ENCODE data around the gene SH3RF3. TPM values are rescaled to one million over a fixed set of nuclear protein-coding genes. Genes with fewer than 3 reads are reported as not detected.

Gene SH3RF3
- total RNA-seq, 1 experiment from 2014 or later: not detected

GRCh38 chr2:109512076-109512475 lies 383.1 kb downstream of the SH3RF3 start:
- CTCF ChIA-PET: no interaction called here
- no peak overlapping the region for H3K27ac ChIP-seq (ENCODE audit: low read depth, low read length)
- no peaks in the 10 kb centered on the region for H3K27me3 ChIP-seq (ENCODE audit: insufficient read depth, low read length)
- no peak overlapping the region for H3K4me2 ChIP-seq (ENCODE audit: low read length)
- no TSS peak for BruUV-seq (replicated peaks)
- no peaks in the 10 kb centered on the region for H4K20me1 ChIP-seq (ENCODE audit: insufficient read depth)
- intact Hi-C loops (cut with micrococcal nuclease): loop anchor here (5.0 kb wide), 1 partner anchor 655 kb away; no protein-coding TSS in a partner anchor
- no peaks in the 10 kb centered on the region for H3K79me2 ChIP-seq (ENCODE audit: insufficient read depth, low read length)
- H3K4me1 ChIP-seq (ENCODE audit: control insufficient read depth in 1 of 2, insufficient read depth in 2 of 2, low read length in 2 of 2): peaks cover 0 to 5% of the 10 kb centered on the region in 2 experiments; a peak in 1 of 4 replicates
- POLR2A ChIA-PET: no interaction called here
- no peak overlapping the region for H3K4me3 ChIP-seq (replicated peaks in 1 of 2; ENCODE audit: low read depth in 1 of 2, low read length in 2 of 2)
- RAD21 ChIA-PET (ENCODE audit: low non-redundant PET in 1 of 2, low total read pairs in 2 of 2, uncharacterized antibody in 2 of 2, unreplicated experiment in 2 of 2): no interaction called here
- TF ChIP-seq ZNF274 (IDR thresholded peaks at IDR 0.05; ENCODE audit: low read depth, low read length): no peak
- no peak for TF ChIP-seq SP1 (IDR thresholded peaks at IDR 0.05; ENCODE audit: low read depth)
- TF ChIP-seq MAX (IDR thresholded peaks at IDR 0.05): no peak
- TF ChIP-seq SIN3A (IDR thresholded peaks at IDR 0.05; ENCODE audit: low read depth): no peak
- TF ChIP-seq EZH2phosphoT487 (IDR thresholded peaks at IDR 0.05; ENCODE audit: borderline replicate concordance): no peak
- TF ChIP-seq SRF (IDR thresholded peaks at IDR 0.05; ENCODE audit: low read depth): no peak
- TF ChIP-seq ZFX (IDR thresholded peaks at IDR 0.05): no peak
- TF ChIP-seq CBX3 (IDR thresholded peaks at IDR 0.05; ENCODE audit: low read depth): no peak
- no peak for TF ChIP-seq RAD21 (IDR thresholded peaks at IDR 0.05; ENCODE audit: low read depth)
- TF ChIP-seq CTCF (IDR thresholded peaks at IDR 0.05 in 2 of 3, conservative IDR thresholded peaks at IDR 0.05 in 1 of 3; ENCODE audit: borderline replicate concordance in 1 of 3, insufficient read depth in 1 of 3, low read depth in 2 of 3, low read length in 2 of 3): no peak
- TF ChIP-seq CEBPB (IDR thresholded peaks at IDR 0.05; ENCODE audit: low read depth): no peak
- TF ChIP-seq FOSL1 (IDR thresholded peaks at IDR 0.05; ENCODE audit: low read depth): no peak
- no peak for TF ChIP-seq ELF1 (IDR thresholded peaks at IDR 0.05; ENCODE audit: borderline replicate concordance, low read depth)
- no peak for TF ChIP-seq POLR2A (IDR thresholded peaks at IDR 0.05; ENCODE audit: borderline replicate concordance, extremely low read depth, insufficient read depth, insufficient read length)
- no peak for TF ChIP-seq TCF7L2 (IDR thresholded peaks at IDR 0.05; ENCODE audit: borderline replicate concordance, extremely low read depth, insufficient read depth, insufficient read length)
- TF ChIP-seq EGR1 (IDR thresholded peaks at IDR 0.05; ENCODE audit: low read depth): no peak
- TF ChIP-seq EZH2 (IDR thresholded peaks at IDR 0.05): no peak
- H3K9ac ChIP-seq (ENCODE audit: low read length): no peak overlapping the region
- H2AFZ ChIP-seq (ENCODE audit: low read depth, low read length, poor library complexity, severe bottlenecking): no peak overlapping the region
- no peak for ATAC-seq
- no peaks in the 10 kb centered on the region for H3K9me3 ChIP-seq (ENCODE audit: control insufficient read depth in 1 of 2, insufficient read depth in 1 of 2, low read depth in 1 of 2, low read length in 2 of 2)
- H3K36me3 ChIP-seq (ENCODE audit: control insufficient read depth in 1 of 2, insufficient read depth in 2 of 2, low read length in 2 of 2): no peaks in the 10 kb centered on the region
- no peaks in the 10 kb centered on the region for H3K9me2 ChIP-seq (ENCODE audit: insufficient read depth)
- DNase-seq (ENCODE audit: low read depth, low spot score): no peak

All from HCT116 (cell line).